GM18907 (cell line): ENCODE data around the gene GALR3.

Source experiments
- ATAC-seq: cut with Tn5 transposase; IDR thresholded peaks from one replicate; pipeline ENCODE4 v1.9.1; 2021; ENCODE audit warnings: mild to moderate bottlenecking, moderate library complexity; ENCODE audit not compliant: unreplicated experiment

The GALR3 gene

DNA sequence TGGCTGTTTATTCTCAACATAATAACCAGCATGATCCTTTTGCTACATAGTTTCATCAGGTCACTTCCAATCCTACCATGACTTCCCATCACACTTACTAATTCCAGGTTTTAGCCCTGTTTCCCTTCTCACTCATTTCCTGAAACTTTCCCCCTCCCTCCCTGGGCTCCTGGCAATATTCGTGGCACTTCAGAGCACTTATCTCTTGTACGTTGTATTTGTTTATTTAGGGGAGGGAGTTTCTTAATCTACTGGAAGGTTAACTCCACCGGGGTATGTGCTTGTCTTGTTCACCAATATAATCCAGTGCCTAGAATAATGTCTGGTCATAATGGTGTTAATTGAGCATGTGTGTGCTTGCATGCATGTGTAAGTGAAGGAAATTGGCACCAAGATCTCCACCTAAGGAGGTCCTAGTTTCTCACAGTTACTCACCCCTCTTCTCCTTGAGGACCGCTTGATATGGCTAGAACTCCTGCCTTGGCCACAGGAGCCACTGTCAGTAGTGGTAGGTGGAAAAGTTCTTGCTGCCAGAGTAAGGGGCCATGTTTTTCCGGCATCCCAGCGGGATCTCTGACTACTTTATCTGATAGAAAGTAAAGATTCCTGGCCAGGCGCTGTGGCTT, 37.7 kb downstream of the GALR3 start:
- ATAC-seq = no peak

- no peak for ATAC-seq
Measured at GRCh38 chr22:37862570-37863325, 39.6 kb downstream of the GALR3 start.

DNA sequence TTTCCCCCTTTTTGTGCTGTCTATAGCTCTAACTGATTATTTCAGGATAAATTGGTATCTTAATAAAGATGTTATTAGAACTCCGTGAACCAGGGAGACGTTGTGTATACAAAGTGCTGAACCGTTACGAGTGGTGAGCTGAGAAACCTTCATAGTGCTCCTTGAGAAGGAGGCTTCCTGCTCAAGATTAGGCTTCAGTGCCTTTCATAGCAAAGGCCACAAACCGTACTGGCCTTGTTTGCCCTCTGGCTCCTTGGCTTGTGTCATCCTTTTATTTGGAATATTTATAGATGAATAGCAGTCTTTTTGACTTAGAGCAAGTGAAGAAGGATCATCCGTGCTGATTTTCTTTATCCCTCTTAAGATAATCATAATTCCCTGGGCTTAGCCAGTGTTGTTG, 42.3 kb downstream of the GALR3 start:
- ATAC-seq = no peak

DNA sequence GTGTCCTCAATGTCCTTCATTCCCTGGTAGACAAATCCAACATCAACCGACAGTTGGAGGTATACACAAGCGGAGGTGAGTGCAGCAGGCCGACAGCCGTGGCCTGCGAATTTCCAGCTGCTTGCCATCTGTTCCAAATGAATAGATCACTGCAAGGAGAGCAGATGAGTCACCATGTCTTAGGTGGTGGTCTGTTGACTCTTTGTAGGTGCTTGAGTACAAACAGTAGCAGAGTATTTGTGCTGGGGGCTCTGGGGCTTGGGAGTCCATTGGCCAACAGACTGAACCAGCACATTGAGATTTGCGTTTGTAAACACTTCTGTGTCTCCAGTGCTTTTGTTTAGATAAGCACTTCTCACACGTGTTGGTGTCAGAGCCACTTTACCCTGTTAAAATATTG, 47.1 kb downstream of the GALR3 start:
- no peak for ATAC-seq
